K562 (cell line): ENCODE results near the gene FCSK.

Source experiments
- IRF1 ChIP-seq: sonication (generic); formaldehyde crosslinking; IDR thresholded peaks from 2 replicates; pipeline ENCODE4 v1.8.0; 2022; ENCODE audit warnings: missing genetic modification reagents, mild to moderate bottlenecking, borderline replicate concordance
- MCM7 ChIP-seq, 2 experiments: fragments of 450-650 bp; IDR thresholded peaks; 2 replicates each; pipeline ENCODE4 v1.6.1; 2016 to 2018
- THRA ChIP-seq: fragments of 450-650 bp; IDR thresholded peaks from 2 replicates; pipeline ENCODE4 v1.6.1; 2017; ENCODE audit warnings: mild to moderate bottlenecking, moderate library complexity
- ZNF280B ChIP-seq: fragments of 250-450 bp; sonication (Bioruptor Pico); IDR thresholded peaks from 2 replicates; pipeline ENCODE4 v1.5.1; 2021; ENCODE audit warnings: mild to moderate bottlenecking

GRCh38 chr16:70484867-70485266 is 30.5 kb downstream of the FCSK start:
- TF ChIP-seq MCM7 (IDR thresholded peaks at IDR 0.05) (no peak), THRA (no peak), ZNF280B (no peak), IRF1 (CRISPR knock-in tag) (no peak)
